ENCODE measurements around the gene TRIAP1. TPM values are rescaled to one million over a fixed set of nuclear protein-coding genes. Genes with fewer than 3 reads are reported as not detected.

Gene TRIAP1
- total RNA-seq, 4 donors from 2014 or later: 2.4 to 17.0 (median 7.0) TPM

DNA sequence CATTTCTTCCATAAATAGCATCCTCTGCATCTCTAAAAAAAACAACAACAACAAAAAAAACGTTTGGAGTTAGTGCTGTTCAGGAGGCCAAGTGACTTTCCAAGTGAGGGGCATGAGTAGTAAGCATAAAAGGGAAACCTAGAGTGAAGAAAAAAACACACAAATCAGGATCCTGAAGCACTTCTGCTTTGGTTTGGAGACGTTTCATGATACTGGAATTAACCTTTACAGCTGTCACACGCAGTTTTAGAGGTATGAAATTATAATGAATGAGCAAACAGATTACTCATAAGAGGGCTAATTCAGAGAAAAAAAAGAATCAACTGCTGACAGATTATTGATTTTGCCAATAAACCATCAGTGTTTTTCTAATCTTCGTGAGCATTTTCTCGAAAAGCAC is 19.6 kb upstream of the TRIAP1 start:
- Histone ChIP-seq H3K9me3 (no peaks in the 10 kb centered on the region), H3K36me3 (peaks cover 0 to 65% (median 4%) of the 10 kb centered on the region in 3 donors), H3K4me1 (peaks cover 0 to 43% (median 27%) of the 10 kb centered on the region in 4 donors), H3K27ac (no peak overlapping the region), H3K27me3 (no peaks in the 10 kb centered on the region), H3K4me3 (no peak overlapping the region)
- no peak for TF ChIP-seq EP300 (IDR thresholded peaks at IDR 0.05)
- TF ChIP-seq, protein P1, sequence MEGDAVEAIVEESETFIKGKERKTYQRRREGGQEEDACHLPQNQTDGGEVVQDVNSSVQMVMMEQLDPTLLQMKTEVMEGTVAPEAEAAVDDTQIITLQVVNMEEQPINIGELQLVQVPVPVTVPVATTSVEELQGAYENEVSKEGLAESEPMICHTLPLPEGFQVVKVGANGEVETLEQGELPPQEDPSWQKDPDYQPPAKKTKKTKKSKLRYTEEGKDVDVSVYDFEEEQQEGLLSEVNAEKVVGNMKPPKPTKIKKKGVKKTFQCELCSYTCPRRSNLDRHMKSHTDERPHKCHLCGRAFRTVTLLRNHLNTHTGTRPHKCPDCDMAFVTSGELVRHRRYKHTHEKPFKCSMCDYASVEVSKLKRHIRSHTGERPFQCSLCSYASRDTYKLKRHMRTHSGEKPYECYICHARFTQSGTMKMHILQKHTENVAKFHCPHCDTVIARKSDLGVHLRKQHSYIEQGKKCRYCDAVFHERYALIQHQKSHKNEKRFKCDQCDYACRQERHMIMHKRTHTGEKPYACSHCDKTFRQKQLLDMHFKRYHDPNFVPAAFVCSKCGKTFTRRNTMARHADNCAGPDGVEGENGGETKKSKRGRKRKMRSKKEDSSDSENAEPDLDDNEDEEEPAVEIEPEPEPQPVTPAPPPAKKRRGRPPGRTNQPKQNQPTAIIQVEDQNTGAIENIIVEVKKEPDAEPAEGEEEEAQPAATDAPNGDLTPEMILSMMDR (IDR thresholded peaks at IDR 0.05): no peak
- TF ChIP-seq POLR2A (IDR thresholded peaks at IDR 0.05): no peak
- WGBS, 2 donors: 35 to 48% methylated on average over 5 of the region's 5 CpGs
- DNase-seq (ENCODE audit: low spot score in 2 of 2): no peak

DNA sequence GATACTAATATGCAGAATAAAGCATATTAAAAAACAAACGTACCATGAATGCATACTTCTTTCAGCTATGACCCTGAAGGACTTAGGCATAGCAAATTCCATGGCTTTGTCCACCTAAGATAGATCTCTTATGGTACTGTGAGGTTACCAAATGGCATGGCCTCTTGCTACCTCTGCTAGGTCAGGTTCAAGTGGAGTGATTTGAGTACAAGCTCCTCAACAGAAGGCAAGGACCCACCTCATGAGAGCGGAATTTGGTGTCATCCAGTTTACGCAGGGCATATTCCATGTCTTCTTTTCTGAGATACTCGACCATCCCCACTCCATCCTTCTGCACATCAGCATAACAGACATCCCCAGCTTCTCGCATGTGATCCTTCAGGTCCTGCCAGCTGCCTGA is 17.5 kb upstream of the TRIAP1 start:
- no peak for DNase-seq (ENCODE audit: low spot score in 2 of 2)
- H3K36me3 ChIP-seq: peaks cover 0 to 86% (median 4%) of the 10 kb centered on the region in 3 donors

DNA sequence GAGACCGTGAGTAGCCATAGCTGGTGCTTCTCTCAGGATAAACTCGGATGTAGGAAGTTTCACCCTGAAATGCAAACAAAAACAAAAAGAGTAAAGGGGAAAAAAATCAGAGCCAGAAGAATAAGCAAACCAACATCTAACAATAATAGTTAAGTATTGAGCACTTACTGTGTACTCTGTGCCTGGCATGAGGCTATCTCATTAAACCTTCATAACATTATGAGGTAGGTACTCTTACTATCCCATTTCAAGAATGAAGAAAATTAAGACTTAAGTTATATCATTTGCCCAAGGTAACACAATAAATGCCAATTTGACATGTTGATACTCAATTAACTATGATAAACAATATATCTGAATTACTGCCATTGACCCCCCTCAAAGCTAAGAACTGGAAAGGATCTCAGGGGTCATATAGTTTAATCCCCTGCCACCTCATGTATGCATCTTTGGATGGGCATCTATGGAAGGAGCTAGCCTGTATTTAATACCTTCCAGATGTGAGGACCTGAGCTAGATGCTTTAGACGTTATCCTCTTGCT is 16.0 kb upstream of the TRIAP1 start:
- Histone ChIP-seq H3K36me3 (peaks cover 0 to 97% (median 4%) of the 10 kb centered on the region in 3 donors), H3K27me3 (no peaks in the 10 kb centered on the region), H3K4me3 (no peak overlapping the region), H3K4me1 (peaks cover 0 to 21% (median 11%) of the 10 kb centered on the region in 4 donors), H3K9me3 (no peaks in the 10 kb centered on the region), H3K27ac (no peak overlapping the region)
- TF ChIP-seq EP300 (IDR thresholded peaks at IDR 0.05) (no peak), POLR2A (IDR thresholded peaks at IDR 0.05) (no peak)
- TF ChIP-seq, protein P1 (IDR thresholded peaks at IDR 0.05): no peak
- DNase-seq (ENCODE audit: low spot score in 2 of 2): no peak
- WGBS, 2 donors: 65 to 69% methylated on average over 3 of the region's 3 CpGs

More for the DNA sequence above, 17.5 kb upstream of the TRIAP1 start:
- Histone ChIP-seq H3K27me3 (no peaks in the 10 kb centered on the region), H3K9me3 (no peaks in the 10 kb centered on the region), H3K4me1 (peaks cover 0 to 34% (median 19%) of the 10 kb centered on the region in 4 donors), H3K4me3 (no peak overlapping the region), H3K27ac (no peak overlapping the region)
- TF ChIP-seq, protein P1 (IDR thresholded peaks at IDR 0.05): no peak
- TF ChIP-seq POLR2A (IDR thresholded peaks at IDR 0.05) (no peak), EP300 (IDR thresholded peaks at IDR 0.05) (no peak)
- 84 to 85% methylated on average over 5 of the region's 5 CpGs for WGBS, 2 donors

DNA sequence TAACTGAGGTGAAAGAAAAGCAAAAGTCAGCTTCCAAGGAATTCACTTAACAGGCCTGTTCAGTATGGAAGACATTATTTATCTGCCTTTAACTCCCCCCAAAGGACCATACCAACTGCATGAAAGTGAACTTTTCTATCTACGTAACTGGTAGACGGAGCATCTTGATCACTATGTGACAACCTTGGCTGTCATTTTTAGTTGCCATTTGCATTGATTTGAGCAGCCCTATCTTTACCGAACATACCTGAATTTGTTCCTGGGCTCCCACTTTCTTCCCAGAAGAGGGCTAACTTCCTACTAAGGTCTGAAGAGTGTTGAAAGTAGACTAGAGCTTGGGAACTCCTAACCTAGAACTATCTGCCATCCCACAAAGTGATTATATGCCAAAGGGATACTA is 14.0 kb upstream of the TRIAP1 start:
- Histone ChIP-seq H3K9me3 (no peaks in the 10 kb centered on the region), H3K4me1 (peaks cover 0 to 1% (median 0%) of the 10 kb centered on the region in 4 donors), H3K27ac (no peak overlapping the region), H3K27me3 (no peaks in the 10 kb centered on the region), H3K4me3 (no peak overlapping the region), H3K36me3 (peaks cover 0 to 98% (median 2%) of the 10 kb centered on the region in 3 donors)
- TF ChIP-seq EP300 (IDR thresholded peaks at IDR 0.05): no peak
- WGBS, 2 donors: 88 to 93% methylated on average over 3 of the region's 3 CpGs
- DNase-seq (ENCODE audit: low spot score in 2 of 2): no peak

DNA sequence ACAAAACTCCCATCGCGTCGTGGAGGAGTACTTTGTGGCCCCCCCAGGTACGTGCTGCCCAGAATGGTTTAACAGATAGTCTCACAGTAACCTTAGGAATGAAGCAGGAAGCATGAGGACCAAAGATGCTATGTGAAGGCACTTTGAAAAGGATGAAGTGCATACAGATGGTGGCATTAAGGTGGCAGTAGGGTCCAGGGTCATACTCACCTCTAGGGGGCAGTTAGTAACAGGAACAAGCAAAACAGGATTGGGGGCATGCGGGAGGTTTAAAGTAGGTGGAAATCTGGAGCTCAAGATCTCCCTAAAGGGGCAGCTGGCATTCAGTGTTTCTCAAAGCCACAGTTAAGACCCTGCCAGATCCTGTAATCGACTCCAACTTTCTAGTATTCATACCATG is 10.9 kb upstream of the TRIAP1 start:
- DNase-seq (ENCODE audit: low spot score in 2 of 2): no peak
- Histone ChIP-seq H3K27ac (no peak overlapping the region), H3K9me3 (no peaks in the 10 kb centered on the region), H3K27me3 (no peaks in the 10 kb centered on the region), H3K4me3 (no peak overlapping the region), H3K36me3 (peaks cover 0 to 91% (median 0%) of the 10 kb centered on the region in 3 donors), H3K4me1 (no peaks in the 10 kb centered on the region)
- TF ChIP-seq POLR2A (IDR thresholded peaks at IDR 0.05) (no peak), EP300 (IDR thresholded peaks at IDR 0.05) (no peak)
- TF ChIP-seq, protein P1 (IDR thresholded peaks at IDR 0.05): no peak
- WGBS, 2 donors: 83% methylated on average over 6 of the region's 6 CpGs
